Uterus (tissue), 4 donors: Measurements from ENCODE around the gene COL9A3. TPM values are rescaled to one million over a fixed set of nuclear protein-coding genes. Genes with fewer than 3 reads are reported as not detected.

Experiments
- DNase-seq, 2 donors: peaks; one replicate each; pipeline ENCODE4 v3.0.0-alpha.2; 2019 to 2020
- H3K27ac ChIP-seq, 2 donors: fragments of 200-600 bp; sonication (generic); 1 replicate in 1 of 2; 2 replicates in 1 of 2; pipeline ENCODE4 v1.5.1; 2016 to 2018
- H3K27me3 ChIP-seq, 2 donors: fragments of 200-600 bp; sonication (generic); one replicate each; pipeline ENCODE4 v1.5.1; 2018 to 2019; ENCODE audit warnings: control low read depth in 1 of 2
- H3K36me3 ChIP-seq, 2 donors: fragments of 200-600 bp; sonication (generic); one replicate each; pipeline ENCODE4 v1.5.1; 2019; ENCODE audit warnings: control low read depth in 1 of 2
- H3K4me1 ChIP-seq, 2 donors: fragments of 200-600 bp; sonication (generic); one replicate each; pipeline ENCODE4 v1.5.1; 2018 to 2019; ENCODE audit warnings: control low read depth in 1 of 2
- H3K4me3 ChIP-seq, 2 donors: fragments of 200-600 bp; sonication (generic); 1 replicate in 1 of 2; 2 replicates in 1 of 2; pipeline ENCODE4 v1.5.1; 2018 to 2019; ENCODE audit warnings: mild to moderate bottlenecking in 1 of 2
- H3K9me3 ChIP-seq, 2 donors: fragments of 200-600 bp; sonication (generic); one replicate each; pipeline ENCODE4 v1.5.1; 2019; ENCODE audit warnings: control low read depth in 1 of 2
- POLR2A ChIP-seq, 2 donors: fragments of 450-650 bp; IDR thresholded peaks; one replicate each; pipeline ENCODE4 v1.6.1; 2016; ENCODE audit warnings: antibody characterized with exemption in 2 of 2, mild to moderate bottlenecking in 1 of 2, moderate library complexity in 1 of 2
- intact Hi-C: fragments of 100-400 bp; cut with DNase I; formaldehyde crosslinking; loops from one replicate; pipeline ENCODE4 v1.15.1; 2023; ENCODE audit warnings: low total_unique reads
- small RNA-seq: library from RNA; depleted of rRNA; stranded (forward); fragments of <200 nt; gene quantifications from one replicate; pipeline ENCODE3, GENCODE V24; 2016
- total RNA-seq, 4 donors: library from RNA; depleted of rRNA in 3 of 4; stranded (reverse); fragments of >200 nt in 3 of 4; gene quantifications; one replicate each; pipeline versions ENCODE4 v1.1.0 to v1.2.4, GENCODE V29; 2014 to 2023
- TF ChIP-seq, protein P1 (sequence below), 4 experiments: fragments of 200-600 bp in 2 of 4; fragments of 450-650 bp in 2 of 4; sonication (generic) in 2 of 4; IDR thresholded peaks; one replicate each; pipeline ENCODE4 v1.5.1; 2016 to 2019; ENCODE audit warnings: antibody characterized with exemption in 4 of 4, mild to moderate bottlenecking in 2 of 4, moderate library complexity in 1 of 4
- donor health status: DM: yes; HTN: yes; CAD: no.

Gene COL9A3
- total RNA-seq, 4 donors from 2014 or later = 0.59 to 75.4 (median 16.3) TPM

DNA sequence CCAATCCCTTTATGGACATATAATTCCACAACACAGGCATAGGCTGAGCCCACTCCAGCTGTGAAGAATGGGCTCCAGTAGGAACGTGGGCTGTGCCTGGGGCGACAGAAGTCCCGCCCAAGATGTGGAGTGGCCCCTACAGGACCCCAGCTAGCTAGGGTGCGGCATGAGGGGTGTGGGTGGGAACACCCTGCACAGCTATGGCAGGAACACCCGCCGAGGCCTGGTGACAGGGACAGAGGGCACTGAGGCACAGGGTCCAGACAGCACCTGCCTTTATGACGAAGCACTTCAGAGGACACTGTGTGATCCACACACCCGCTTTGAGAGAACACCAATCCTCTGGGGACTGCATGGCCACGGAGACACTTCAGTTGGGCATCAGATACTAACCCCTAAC lies 73.0 kb downstream of the COL9A3 start:
- no peak overlapping the region for H3K27ac ChIP-seq
- no peaks in the 10 kb centered on the region for H3K27me3 ChIP-seq
- DNase-seq = no peak
- H3K36me3 ChIP-seq = no peaks in the 10 kb centered on the region
- TF ChIP-seq, protein P1, sequence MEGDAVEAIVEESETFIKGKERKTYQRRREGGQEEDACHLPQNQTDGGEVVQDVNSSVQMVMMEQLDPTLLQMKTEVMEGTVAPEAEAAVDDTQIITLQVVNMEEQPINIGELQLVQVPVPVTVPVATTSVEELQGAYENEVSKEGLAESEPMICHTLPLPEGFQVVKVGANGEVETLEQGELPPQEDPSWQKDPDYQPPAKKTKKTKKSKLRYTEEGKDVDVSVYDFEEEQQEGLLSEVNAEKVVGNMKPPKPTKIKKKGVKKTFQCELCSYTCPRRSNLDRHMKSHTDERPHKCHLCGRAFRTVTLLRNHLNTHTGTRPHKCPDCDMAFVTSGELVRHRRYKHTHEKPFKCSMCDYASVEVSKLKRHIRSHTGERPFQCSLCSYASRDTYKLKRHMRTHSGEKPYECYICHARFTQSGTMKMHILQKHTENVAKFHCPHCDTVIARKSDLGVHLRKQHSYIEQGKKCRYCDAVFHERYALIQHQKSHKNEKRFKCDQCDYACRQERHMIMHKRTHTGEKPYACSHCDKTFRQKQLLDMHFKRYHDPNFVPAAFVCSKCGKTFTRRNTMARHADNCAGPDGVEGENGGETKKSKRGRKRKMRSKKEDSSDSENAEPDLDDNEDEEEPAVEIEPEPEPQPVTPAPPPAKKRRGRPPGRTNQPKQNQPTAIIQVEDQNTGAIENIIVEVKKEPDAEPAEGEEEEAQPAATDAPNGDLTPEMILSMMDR (IDR thresholded peaks at IDR 0.05) = no peak
- no peak for TF ChIP-seq POLR2A (IDR thresholded peaks at IDR 0.05)
- no peaks in the 10 kb centered on the region for H3K9me3 ChIP-seq
- no peak overlapping the region for H3K4me3 ChIP-seq
- no peaks in the 10 kb centered on the region for H3K4me1 ChIP-seq
- intact Hi-C loops = no loop called here

DNA sequence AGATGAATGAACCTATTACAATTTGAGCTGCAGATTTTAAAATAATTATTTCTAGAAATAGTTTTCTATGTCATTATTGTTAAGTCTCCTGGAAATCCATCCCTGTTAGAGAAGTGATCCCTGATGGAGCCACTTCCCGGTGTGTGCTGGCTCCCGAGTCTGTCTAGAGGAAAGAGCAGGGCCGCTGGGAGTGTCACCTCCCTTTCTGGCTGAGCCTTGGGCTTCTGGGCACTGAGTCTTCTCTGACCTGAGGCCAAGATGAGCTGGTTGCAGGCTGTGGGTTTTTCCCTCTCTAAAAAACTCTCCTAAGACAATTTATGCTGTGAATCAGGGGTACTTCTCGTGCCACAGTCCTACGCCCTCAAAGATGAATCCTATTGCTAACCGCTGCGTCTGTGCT lies 73.6 kb downstream of the COL9A3 start:
- H3K4me3 ChIP-seq = no peak overlapping the region
- no peaks in the 10 kb centered on the region for H3K27me3 ChIP-seq
- no peak overlapping the region for H3K27ac ChIP-seq
- DNase-seq = no peak
- no peaks in the 10 kb centered on the region for H3K36me3 ChIP-seq
- H3K4me1 ChIP-seq = no peaks in the 10 kb centered on the region
- TF ChIP-seq, protein P1 (IDR thresholded peaks at IDR 0.05) = no peak
- no peak for TF ChIP-seq POLR2A (IDR thresholded peaks at IDR 0.05)
- no peaks in the 10 kb centered on the region for H3K9me3 ChIP-seq
- intact Hi-C loops = no loop called here

Small RNA genes lying within 50 kb of the gene (small RNA-seq; reads per million reads assigned to genes)
- gene DPH3P1 = not detected

Other genes with a start within 250 kb of the COL9A3 start
- 10 to 100 TPM in 3 of 4 donors, 1 to 10 TPM in 1; 1.8 to 51.2 (median 29.9) TPM for gene SLCO4A1, start 174.5 kb upstream of the COL9A3 start, total RNA-seq
- gene NTSR1, start 108.2 kb upstream of the COL9A3 start, total RNA-seq = not detected
- gene MRGBP, start 20.6 kb upstream of the COL9A3 start, total RNA-seq = 10 to 100 TPM in 2 of 4 donors, 1 to 10 TPM in 2; 2.6 to 19.1 (median 10.3) TPM
- 10 to 100 TPM; 16.5 to 48.7 (median 31.2) TPM for gene OGFR, start 12.2 kb upstream of the COL9A3 start, total RNA-seq
- gene TCFL5, start 44.8 kb downstream of the COL9A3 start, total RNA-seq = 10 to 100 TPM in 3 of 4 donors, 1 to 10 TPM in 1; 5.3 to 20.0 (median 14.2) TPM
- 10 to 100 TPM; 20.9 to 92.8 (median 78.8) TPM for gene DIDO1, start 109.5 kb downstream of the COL9A3 start, total RNA-seq
- 10 to 100 TPM; 16.4 to 48.6 (median 40.0) TPM for gene GID8, start 121.1 kb downstream of the COL9A3 start, total RNA-seq
- 1 to 10 TPM in 2 of 4 donors, under 1 TPM in 1, not detected in 1; 0.26 to 5.4 (median 1.6) TPM for gene SLC17A9, start 135.7 kb downstream of the COL9A3 start, total RNA-seq
- gene BHLHE23, start 189.9 kb downstream of the COL9A3 start, total RNA-seq = not detected